NCI-H2227 (cell line): ENCODE data around the gene MTREX.

Experiments
- DNase-seq: peaks from one replicate; lab custom pipeline; 2025; ENCODE audit not compliant: unreplicated experiment; lab: John Stamatoyannopoulos, UW

MTREX gene

DNA sequence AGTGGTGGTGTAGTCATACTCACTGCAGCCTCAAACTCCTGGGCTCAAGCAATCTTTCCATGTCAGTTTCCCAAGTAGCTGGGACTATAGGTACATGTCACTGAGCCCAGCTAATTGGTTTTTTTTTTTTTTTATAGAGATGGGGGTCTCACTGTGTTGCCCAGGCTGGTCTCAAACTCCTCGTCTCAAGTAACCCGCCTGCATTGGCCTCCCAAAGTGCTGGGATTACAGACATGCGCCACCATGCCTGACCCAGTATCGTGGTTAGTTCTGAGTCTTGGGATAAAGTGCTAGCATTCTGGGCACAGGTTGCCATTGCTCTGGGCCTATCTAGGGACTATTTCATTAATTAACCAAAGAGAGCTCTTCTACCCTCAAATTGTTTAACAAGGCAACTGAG lies 118.7 kb downstream of the MTREX start:
- DNase-seq: no peak

DNA sequence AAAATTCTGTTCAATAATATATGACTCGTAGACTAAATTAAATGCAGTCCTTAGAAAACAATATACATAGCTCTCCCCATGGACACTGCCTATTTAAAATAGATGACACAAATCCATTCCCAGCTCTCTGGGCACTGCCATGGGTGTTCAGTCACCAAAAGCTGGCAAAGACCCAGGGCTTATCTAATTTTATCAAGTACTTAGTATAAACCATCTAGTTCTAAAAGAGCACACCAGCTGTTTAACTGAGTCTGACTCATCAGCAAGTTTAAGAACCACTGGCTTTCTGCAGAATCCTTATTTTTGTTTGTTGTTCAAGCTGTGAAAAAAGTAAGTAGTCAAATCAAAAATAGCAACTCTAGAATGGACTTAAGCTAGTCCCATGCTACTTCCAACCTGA lies 119.4 kb downstream of the MTREX start:
- DNase-seq: no peak

DNA sequence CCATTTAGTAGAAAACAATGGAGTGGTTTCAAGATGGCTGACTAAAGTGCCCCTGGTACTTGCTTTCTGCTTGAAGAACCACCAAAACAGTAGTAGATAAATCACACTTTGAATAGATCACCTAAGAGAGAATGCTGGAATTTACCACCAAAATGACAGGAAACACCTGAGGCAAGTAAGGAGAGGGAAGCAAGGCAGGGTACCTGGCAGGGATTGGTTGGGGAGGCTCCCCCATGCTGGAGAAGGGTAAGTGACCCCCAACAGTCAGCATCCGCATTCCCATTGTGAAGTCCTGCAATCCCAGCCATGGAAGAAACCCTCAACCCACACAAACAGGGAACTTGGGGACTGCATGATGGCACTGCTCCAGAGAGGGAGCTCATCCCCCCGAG lies 121.4 kb downstream of the MTREX start:
- no peak for DNase-seq

DNA sequence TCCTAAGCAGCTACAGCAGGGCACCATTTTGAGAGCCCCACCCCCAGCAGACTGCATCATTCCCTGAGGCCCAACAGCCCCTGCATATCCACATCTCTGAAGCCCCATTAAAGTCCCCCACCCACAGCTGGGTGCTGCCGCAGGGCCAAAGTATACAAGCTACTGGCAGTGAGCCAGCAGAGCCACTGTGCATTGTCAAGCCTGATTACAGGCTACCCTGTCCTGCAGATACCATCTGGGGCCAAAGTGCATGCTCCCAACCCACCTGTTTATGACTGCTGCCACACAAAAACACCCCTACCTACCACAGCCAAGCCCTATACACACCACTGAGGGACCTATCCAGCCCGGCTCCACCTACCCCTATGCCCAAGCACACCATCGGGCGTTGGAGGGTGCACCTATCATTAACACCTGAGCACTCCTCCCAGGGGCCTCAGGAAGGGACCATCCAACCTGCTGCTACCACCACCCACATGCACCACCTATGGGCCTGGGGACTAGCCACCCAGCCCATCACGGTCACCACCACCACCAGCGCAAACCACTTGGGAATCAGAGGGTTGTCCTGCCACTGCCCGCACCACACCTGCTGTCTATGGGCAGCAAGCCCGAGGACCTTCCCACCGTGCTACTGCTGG lies 121.9 kb downstream of the MTREX start:
- no peak for DNase-seq

DNA sequence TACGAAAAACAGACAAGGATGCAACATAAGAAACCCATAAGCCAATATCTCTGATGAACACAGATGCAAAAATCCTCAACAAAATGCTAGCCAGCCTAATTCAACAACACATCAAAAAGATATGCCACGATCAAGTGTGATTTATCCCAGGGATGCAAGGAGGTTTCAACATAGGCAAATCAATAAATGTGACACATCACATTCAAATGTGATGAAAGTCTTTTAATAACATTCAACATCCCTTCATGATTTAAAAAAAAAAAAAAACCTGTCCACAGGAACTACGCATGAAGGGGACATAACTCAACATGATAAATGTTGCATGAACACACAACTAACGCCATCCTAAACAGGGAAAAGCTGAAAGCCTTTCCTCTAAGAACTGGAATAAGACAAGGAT lies 124.8 kb downstream of the MTREX start:
- no peak for DNase-seq

DNA sequence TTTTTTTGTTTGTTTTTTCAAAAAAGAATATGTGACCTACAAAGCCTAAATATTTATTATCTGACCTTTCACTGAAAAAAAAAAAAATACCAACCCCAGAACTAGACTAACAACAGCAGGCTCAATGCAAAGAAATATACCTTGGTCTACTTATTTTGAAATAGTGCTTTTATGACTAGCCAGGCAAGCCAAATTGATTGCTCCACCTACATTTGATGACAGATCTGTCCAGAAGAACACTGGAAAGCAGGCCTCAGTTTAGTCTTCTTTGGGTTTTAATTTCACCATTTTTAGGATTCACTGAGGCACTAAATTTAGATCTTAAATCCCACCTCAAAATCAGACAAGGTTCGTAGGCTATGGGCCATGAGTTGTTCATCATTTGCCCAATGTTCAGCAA lies 129.7 kb downstream of the MTREX start:
- no peak for DNase-seq

DNA sequence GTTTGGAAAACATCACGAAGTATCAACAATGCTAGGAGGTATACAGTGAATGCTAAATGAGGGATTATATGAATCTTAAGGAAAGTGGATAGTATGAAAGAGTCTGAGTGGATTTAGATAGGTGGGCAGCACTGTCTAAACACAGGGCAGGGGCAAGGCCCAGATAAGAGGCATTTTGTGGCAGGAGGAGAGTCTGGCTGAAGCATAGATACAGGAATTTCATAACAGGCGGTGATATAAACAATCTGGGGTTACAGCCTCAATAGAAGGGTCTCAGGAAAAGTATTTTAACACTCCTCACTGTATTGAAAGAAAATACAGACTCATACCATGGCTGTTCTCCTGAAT lies 130.0 kb downstream of the MTREX start:
- DNase-seq: no peak

DNA sequence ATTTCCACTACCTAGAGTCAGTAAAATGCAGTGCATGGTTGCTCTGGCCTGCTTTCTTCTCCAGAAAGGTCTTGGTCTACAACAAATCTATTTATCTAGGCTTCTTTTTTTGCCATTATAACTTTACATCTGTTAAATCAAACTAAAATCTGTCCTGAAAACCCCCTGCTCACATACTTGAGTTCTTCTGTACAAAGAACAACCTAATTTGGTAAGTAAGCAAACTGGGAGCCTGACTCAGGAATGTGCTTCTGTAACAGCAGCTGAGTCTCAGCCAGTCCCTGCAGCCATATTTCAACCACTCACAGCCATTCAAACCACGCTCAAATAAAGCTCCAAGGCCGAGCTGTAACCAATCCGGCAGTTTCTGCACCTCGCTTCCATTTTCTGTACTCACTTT lies 131.2 kb downstream of the MTREX start:
- no peak for DNase-seq

DNA sequence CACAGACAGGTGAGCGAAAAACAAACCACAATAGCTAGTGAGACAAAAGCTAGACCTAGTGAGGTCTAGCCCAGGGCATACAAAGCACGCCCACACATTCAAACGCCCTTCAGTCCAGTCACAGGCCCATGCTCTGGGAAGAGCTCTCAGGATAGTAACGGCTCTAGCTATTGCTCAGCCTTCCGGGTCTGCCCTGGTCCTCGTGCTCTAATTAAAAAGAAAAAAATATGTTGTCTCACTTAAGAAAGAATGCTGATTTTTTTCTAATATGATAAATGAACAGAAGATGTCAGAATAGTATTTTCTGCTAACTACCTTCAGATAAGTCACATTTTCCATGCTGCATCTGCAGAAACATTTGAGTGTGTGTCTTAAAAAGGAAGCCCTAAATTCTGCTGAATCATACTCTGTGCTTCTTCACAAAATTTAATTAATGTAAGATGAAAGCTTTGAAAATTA lies 132.4 kb downstream of the MTREX start:
- DNase-seq: no peak

DNA sequence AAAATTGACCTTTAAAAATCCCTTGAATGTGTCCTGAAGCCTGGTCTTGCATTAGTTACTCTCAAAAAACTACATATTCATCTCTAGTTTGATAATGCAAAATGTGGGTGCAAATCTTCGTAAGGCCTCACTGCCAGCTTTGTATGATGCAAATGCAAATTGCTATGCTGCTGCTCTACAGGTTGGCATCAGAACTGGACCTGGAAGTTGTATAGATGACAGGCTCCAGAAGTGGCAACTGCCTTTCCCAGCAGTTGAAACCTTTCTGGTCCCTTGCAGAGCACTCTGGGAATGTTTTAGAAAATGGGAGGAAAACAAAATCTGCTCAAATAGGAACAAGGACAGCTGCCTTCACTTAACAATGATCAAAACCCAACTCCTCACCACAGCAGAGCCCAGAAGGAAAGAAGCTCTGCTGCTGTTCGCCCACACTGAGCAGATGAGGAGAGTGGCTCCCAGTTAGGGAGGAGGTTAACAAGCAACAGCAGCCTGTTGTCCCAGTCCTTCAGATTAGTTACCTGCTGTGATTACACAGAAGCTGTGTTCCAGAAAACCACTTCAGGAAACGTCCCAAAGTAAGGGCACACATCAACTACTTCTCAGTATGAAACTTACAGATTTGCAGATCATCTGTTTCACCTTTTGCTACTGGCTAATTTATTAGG lies 133.4 kb downstream of the MTREX start:
- peak; percentile 0 for DNase-seq

DNA sequence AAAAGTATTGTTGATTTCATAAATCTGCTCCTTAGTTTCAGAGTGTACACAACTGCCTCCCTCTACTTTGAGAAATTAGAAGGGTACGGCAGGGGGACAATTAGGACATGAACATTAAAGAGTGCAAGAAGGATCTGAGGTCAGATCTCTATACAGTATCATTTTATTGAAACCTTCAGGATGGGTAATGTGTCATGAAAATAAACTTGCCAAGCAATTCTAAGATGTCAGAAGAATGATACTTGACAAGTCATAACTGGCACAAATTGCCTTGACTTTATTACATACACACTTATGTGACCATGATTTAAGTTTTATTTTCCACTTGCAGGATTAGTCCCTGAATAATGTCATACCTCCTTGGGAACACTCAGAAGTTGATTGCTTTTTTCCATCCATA lies 134.2 kb downstream of the MTREX start:
- DNase-seq: no peak

DNA sequence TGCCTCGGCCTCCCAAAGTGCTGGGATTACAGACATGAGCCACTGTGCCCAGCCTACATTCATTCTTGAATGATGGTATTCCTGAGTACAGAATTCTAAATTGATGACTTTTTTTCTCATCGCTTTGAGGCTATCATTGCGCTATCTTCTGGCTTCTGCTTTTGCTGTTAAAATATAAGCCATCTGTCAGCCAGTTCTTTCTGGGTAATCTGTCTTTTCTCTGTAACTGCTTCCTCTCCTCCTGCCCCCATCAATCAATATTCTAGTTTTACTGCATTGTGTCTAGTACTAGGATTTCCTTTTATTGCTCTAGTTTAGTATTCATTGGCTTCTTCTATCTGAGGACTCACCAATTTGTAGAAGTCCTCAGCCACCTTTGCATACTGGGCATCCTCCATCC lies 138.0 kb downstream of the MTREX start:
- no peak for DNase-seq

DNA sequence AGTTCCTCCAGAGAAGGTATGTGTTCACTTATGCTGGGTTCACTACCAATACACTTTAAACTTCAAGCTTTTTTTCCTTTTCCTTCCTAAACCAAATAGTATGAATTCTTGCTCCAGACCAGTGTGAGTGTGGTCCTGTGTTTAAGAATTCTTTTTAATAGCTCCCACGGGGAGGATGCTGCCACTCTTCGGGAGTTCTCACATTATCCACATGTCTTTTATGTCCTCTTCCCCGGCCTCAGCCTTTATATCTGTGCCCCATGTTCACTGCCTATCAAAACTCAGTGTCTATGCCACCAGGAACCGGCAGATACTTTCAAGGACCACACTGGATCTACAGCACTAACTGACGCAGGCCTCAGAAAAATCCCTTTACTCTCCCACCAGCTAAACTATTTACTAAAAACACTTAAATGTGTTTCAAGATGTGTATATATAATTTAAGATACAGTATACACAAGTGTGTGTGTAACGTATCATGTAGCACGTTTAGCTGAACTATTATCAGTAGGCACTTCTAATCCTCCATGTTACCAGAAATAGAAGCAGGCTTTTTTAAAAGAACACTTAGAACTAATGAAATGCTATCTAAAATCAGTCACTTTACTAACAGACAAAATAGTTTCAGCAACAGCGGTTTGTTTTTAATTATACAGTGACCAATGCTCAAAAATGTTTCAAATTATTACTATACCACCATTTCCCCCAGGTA lies 139.0 kb downstream of the MTREX start:
- no peak for DNase-seq

DNA sequence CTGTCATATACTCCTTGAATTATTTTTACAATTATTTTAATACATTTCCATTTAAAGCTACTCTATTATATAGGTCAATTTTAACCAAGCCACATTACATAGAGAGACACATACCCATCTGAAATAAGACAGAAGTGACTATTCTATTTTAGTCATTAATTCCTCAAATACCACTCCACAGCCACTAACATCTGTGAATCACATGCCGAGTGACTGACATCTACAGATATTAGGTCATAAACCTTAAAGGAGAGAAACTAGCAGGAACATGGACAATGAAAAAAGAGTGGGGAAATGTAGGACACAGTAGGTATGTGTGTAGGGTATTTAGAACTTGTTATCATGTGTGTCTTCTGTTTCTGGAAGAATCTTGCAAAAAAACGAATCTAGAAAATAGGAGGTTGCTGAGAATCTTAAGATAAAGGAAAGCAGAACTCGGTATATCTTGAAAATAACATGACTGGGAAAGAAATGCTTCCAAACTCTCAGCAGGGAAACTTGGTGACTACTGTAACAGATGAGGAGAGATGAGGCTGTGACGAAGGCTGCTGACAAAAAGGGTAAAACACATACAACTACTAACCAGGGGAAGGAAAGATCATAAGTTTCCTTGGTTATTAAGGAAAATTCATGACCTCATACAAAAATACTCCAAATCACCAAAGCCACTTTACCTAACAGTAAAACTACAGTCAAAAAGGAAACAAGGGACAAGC lies 142.4 kb downstream of the MTREX start:
- no peak for DNase-seq

DNA sequence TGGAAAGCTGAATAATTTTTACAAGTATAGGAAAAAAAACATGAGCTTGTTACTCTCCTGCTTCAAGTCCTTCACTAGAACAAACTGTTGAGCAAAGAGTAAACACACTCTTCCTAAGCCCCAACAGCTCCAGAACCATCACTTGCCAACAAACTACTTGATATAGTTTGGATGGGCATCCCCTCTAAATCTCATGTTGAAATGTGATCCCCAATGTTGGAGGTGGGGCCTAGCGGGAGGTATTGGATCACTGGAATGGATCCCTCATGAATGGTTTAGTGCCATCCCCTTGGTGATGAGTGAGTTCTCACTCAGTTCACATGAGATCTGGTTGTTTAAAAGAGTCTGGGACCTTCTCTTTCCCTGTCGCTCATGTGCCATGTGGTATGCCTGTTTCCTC lies 144.2 kb downstream of the MTREX start:
- no peak for DNase-seq

DNA sequence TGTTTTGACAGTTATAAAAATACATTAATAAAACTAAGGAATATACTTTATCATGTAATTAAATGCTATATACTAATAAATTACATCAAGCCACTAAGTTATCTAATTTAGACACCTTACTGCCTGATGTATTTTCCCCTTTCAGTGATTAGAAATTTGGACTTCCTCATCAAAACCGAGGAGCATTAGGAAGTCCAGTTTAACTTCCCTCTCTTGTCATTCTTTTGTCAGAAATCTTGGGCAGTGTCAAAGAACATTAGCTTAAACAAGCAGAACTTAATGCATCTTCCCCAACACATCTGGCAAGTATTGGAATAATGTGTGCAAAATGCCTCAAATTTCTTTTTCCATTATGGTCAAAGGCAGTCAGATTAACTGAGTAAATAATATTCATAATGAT lies 145.4 kb downstream of the MTREX start:
- DNase-seq: no peak

DNA sequence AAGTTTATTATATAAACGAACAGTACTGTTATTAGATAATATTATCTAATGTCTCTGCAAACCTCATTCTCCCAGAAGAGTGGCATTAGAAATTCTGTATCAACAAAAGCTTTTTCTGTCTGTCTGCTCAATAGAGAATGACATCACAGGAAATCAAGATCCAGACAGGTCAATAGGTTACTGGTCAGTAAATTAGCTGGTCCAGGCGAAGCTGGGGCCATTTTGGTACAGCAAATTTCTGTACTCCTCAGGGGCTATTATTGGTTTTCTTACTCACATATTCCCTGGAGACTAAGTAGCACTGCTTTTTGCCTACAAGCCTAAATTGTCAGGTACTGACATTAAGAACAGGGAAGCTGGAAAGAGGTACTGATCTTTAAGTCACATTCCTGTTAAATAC lies 146.5 kb downstream of the MTREX start:
- no peak for DNase-seq

DNA sequence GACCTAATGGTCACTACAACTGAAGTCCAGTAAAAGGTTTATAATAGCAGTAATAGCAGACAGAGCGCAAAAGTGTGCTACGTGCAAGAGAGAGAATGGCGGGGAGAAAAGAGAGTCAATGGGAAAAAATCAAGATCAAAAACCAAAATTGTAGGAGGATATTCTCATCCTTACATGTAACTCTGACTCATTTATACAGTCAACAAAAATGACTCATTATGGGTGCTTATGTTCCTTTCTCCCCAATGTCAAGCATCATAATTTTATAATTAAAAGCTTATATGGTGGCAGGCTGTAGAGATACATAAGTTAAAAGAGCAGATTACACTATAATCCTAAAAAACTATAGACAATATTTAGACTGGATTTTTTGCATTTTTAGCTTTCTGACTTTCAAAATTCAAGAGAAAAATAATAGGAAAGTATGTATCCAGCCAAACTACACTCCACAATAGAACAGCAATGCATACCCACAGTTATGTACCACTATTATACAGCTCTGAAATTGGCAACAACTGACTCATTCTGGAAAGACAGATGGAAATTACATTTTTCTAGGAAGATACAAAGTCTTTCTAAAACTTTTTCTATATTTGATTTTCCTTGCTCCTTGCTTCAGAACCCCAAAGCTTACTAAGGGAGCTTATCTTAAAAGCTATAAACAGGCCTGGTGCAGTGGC lies 148.6 kb downstream of the MTREX start:
- DNase-seq: no peak

DNA sequence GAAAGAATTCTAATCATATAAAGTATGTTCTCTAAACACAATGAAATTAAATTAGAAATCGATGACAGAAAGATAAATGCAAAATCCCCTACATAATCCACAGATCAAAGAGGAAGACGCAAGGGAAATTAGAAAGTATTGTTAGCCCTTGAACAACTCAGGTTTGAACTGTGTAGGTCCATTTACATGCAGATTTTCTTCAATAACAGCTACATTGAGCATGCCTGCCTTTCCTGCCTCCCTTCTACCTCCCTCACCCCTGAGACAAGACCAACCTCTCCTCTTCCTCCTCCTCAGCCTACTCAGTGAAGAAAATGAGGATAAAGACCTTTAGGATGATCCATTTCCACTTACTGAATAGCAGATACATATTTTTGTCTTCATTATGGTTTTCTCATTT lies 151.8 kb downstream of the MTREX start:
- no peak for DNase-seq

DNA sequence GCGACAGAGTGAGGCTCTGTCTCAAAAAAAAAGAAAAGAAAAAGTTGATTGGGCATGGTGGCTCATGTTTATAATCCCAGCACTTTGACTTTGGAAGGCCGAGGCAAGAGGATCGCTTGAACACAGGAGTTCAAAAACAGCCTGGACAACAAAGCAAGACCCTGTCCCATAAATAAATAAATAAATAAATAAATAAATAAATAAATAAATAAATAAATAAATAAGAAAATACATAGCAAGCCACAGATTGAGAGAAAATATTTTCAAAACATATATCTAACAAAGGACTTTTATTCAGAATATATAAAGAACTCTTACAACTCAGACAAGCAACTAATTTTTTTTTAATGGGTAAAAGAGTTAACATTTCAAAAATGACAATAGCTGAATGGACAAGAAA lies 155.8 kb downstream of the MTREX start:
- no peak for DNase-seq

DNA sequence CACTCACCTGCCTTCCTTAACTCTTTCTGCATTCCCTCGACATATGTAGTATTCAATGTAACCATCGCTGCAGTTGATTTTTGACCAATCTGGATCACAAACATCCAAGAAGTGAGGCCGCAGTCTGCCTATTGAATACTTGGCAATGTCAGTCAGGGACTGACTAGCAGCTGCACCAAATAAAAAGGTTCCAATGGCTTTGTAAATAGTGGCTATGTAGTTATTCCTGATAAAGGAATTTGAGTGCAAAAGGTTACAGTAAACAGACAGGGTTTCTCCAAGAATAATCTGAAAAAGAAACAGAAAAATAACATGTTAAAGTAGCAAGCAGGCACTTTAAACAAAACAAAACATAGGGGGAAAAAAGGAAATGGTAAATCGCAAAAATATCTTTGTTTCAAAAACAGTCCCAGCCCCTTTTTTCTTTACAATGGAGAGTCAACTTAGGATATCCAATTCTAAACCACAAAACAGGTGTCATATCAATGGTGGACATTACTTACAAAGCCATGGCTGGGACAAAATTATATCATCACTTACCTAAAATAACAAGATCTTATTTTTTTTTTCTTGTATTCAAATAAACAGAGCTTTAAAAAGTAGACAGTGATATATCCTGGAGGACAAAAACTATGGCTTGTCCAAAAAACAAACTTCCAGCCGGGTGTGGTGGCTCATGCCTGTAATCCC lies 160.2 kb downstream of the MTREX start:
- DNase-seq: no peak
